ENCODE results near the gene RNF169. TPM values are rescaled to one million over a fixed set of nuclear protein-coding genes. Genes with fewer than 3 reads are reported as not detected.

Gene RNF169
- total RNA-seq, 2 donors from 2014 or later = 22.1 to 30.1 TPM

GRCh38 chr11:74721479-74721835 is 27.2 kb upstream of the RNF169 start:
- no peak overlapping the region for H3K4me3 ChIP-seq
- H3K36me3 ChIP-seq = no peaks in the 10 kb centered on the region
- no peak for ATAC-seq (ENCODE audit: insufficient number of reproducible peaks, low FRiP score, low read depth)
- peak overlapping the region; percentile 68 to 77 for H3K27ac ChIP-seq
- H3K9me3 ChIP-seq = no peaks in the 10 kb centered on the region
- TF ChIP-seq, protein P1, sequence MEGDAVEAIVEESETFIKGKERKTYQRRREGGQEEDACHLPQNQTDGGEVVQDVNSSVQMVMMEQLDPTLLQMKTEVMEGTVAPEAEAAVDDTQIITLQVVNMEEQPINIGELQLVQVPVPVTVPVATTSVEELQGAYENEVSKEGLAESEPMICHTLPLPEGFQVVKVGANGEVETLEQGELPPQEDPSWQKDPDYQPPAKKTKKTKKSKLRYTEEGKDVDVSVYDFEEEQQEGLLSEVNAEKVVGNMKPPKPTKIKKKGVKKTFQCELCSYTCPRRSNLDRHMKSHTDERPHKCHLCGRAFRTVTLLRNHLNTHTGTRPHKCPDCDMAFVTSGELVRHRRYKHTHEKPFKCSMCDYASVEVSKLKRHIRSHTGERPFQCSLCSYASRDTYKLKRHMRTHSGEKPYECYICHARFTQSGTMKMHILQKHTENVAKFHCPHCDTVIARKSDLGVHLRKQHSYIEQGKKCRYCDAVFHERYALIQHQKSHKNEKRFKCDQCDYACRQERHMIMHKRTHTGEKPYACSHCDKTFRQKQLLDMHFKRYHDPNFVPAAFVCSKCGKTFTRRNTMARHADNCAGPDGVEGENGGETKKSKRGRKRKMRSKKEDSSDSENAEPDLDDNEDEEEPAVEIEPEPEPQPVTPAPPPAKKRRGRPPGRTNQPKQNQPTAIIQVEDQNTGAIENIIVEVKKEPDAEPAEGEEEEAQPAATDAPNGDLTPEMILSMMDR (IDR thresholded peaks at IDR 0.05) = no peak
- no peaks in the 10 kb centered on the region for H3K27me3 ChIP-seq (replicated peaks; ENCODE audit: insufficient read depth)
- H3K4me1 ChIP-seq (ENCODE audit: control insufficient read depth in 1 of 2, low read depth in 2 of 2) = peaks cover 21 to 52% of the 10 kb centered on the region in 2 donors
- DNase-seq (ENCODE audit: low spot score) = no peak

DNA sequence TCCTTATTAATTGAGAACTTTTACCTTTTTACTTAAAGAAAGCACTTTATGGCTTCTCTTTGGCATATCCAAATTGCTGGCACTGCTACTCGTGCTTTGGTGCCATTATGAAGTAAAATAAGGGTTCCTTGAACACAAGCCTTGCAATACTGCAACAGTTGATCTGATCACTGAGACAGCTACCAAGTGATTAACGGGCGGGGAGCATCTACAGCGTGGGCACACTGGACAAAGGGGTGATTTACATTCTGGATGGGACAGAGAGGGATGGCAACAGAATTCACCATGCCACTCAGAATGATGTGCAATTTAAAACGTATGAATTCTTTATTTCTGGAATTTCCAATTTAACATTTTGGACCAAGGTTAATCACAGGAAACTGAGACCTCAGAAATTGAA is 25.1 kb upstream of the RNF169 start:
- Histone ChIP-seq H3K9me3 (no peaks in the 10 kb centered on the region), H3K4me3 (no peak overlapping the region), H3K27ac (no peak overlapping the region), H3K4me1 (ENCODE audit: control insufficient read depth in 1 of 2, low read depth in 2 of 2) (peaks cover 12 to 31% of the 10 kb centered on the region in 2 donors), H3K27me3 (replicated peaks; ENCODE audit: insufficient read depth) (no peaks in the 10 kb centered on the region), H3K36me3 (no peaks in the 10 kb centered on the region)
- TF ChIP-seq, protein P1 (IDR thresholded peaks at IDR 0.05) = no peak
- no peak for DNase-seq (ENCODE audit: low spot score)
- no peak for ATAC-seq (ENCODE audit: insufficient number of reproducible peaks, low FRiP score, low read depth)

- TF ChIP-seq, protein P1 (IDR thresholded peaks at IDR 0.05) = no peak
- H3K27me3 ChIP-seq (replicated peaks; ENCODE audit: insufficient read depth) = no peaks in the 10 kb centered on the region
- no peak overlapping the region for H3K27ac ChIP-seq
- H3K4me1 ChIP-seq (ENCODE audit: control insufficient read depth in 1 of 2, low read depth in 2 of 2) = peaks cover 8 to 16% of the 10 kb centered on the region in 2 donors
- no peaks in the 10 kb centered on the region for H3K9me3 ChIP-seq
- no peak overlapping the region for H3K4me3 ChIP-seq
- ATAC-seq (ENCODE audit: insufficient number of reproducible peaks, low FRiP score, low read depth) = no peak
- no peaks in the 10 kb centered on the region for H3K36me3 ChIP-seq
- DNase-seq (ENCODE audit: low spot score) = no peak
Observed at GRCh38 chr11:74725701-74726100, 22.9 kb upstream of the RNF169 start.

GRCh38 chr11:74726547-74727182 is 22.0 kb upstream of the RNF169 start:
- H3K36me3 ChIP-seq = no peaks in the 10 kb centered on the region
- H3K4me3 ChIP-seq = no peak overlapping the region
- ATAC-seq (ENCODE audit: insufficient number of reproducible peaks, low FRiP score, low read depth) (peak; percentile 39), DNase-seq (ENCODE audit: low spot score) (no peak)
- H3K27me3 ChIP-seq (replicated peaks; ENCODE audit: insufficient read depth) = no peaks in the 10 kb centered on the region
- H3K4me1 ChIP-seq (ENCODE audit: control insufficient read depth in 1 of 2, low read depth in 2 of 2) = peaks cover 3 to 11% of the 10 kb centered on the region in 2 donors
- H3K9me3 ChIP-seq = no peaks in the 10 kb centered on the region
- TF ChIP-seq, protein P1 (IDR thresholded peaks at IDR 0.05) = peak; percentile 97
- no peak overlapping the region for H3K27ac ChIP-seq

GRCh38 chr11:74729397-74729796 is 19.3 kb upstream of the RNF169 start:
- Histone ChIP-seq H3K4me3 (no peak overlapping the region), H3K9me3 (no peaks in the 10 kb centered on the region), H3K4me1 (ENCODE audit: control insufficient read depth in 1 of 2, low read depth in 2 of 2) (peaks cover 6 to 12% of the 10 kb centered on the region in 2 donors), H3K36me3 (no peaks in the 10 kb centered on the region), H3K27me3 (replicated peaks; ENCODE audit: insufficient read depth) (no peaks in the 10 kb centered on the region), H3K27ac (no peak overlapping the region)
- ATAC-seq (ENCODE audit: insufficient number of reproducible peaks, low FRiP score, low read depth) (no peak), DNase-seq (ENCODE audit: low spot score) (no peak)
- TF ChIP-seq, protein P1 (IDR thresholded peaks at IDR 0.05) = no peak

All from thoracic aorta (tissue), 2 donors.